ENCODE data around the gene SUPT20H. TPM values are rescaled to one million over a fixed set of nuclear protein-coding genes. Genes with fewer than 3 reads are reported as not detected.

Gene SUPT20H
- total and polyA plus RNA-seq, 2 experiments from 2014 or later = 68.7 to 98.2 TPM

DNA sequence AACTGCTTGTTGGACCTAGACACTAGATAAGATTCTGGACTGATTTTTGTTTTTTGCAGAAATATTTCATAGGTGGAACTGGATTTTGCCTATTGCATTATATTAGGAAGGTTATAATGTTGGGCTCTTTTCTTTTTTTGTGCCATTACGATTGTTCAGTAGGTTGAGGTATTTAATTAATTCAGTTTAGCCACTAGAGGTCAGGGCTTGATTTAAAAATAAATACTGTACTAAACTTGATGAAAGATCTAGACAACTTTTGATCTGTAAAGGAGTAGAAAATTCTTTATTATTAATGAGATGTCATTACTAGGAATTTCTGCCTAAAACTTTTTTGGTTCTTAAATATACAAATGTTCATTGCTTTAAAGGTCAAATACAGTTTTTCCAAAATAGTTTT lies 15.2 kb upstream of the SUPT20H start:
- no peak overlapping the region for H3K4me2 ChIP-seq
- H3K36me3 ChIP-seq (ENCODE audit: insufficient read depth) = no peaks in the 10 kb centered on the region
- Mint-ChIP-seq H3K36me3 (ENCODE audit: low read depth) (no peaks in the 10 kb centered on the region), H3K27ac (no peak overlapping the region), H3K9me3 (no peaks in the 10 kb centered on the region), H3K4me3 (no peak overlapping the region), H3K4me1 (peaks cover 3% of the 10 kb centered on the region; the same call in 2 of the 3 replicates), H3K27me3 (ENCODE audit: insufficient read depth, low read depth, poor library complexity) (peaks cover 2% of the 10 kb centered on the region)
- no peaks in the 10 kb centered on the region for H3F3A ChIP-seq (replicated peaks; ENCODE audit: low read depth)
- H3K27me3 ChIP-seq (ENCODE audit: insufficient read depth) = no peaks in the 10 kb centered on the region
- DNase-seq (ENCODE audit: low spot score) (peak; percentile 48), ATAC-seq (peak; percentile 31; the same call in 2 of the 3 replicates)
- no peaks in the 10 kb centered on the region for H4K20me1 ChIP-seq (replicated peaks; ENCODE audit: insufficient read depth)
- H3K27ac ChIP-seq (ENCODE audit: low read depth) = no peak overlapping the region
- no peaks in the 10 kb centered on the region for H3K9me2 ChIP-seq (ENCODE audit: insufficient read depth)
- TF ChIP-seq JUNB (IDR thresholded peaks at IDR 0.05; ENCODE audit: unreplicated experiment) = no peak
- TF ChIP-seq, protein P1, sequence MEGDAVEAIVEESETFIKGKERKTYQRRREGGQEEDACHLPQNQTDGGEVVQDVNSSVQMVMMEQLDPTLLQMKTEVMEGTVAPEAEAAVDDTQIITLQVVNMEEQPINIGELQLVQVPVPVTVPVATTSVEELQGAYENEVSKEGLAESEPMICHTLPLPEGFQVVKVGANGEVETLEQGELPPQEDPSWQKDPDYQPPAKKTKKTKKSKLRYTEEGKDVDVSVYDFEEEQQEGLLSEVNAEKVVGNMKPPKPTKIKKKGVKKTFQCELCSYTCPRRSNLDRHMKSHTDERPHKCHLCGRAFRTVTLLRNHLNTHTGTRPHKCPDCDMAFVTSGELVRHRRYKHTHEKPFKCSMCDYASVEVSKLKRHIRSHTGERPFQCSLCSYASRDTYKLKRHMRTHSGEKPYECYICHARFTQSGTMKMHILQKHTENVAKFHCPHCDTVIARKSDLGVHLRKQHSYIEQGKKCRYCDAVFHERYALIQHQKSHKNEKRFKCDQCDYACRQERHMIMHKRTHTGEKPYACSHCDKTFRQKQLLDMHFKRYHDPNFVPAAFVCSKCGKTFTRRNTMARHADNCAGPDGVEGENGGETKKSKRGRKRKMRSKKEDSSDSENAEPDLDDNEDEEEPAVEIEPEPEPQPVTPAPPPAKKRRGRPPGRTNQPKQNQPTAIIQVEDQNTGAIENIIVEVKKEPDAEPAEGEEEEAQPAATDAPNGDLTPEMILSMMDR (conservative IDR thresholded peaks at IDR 0.05; ENCODE audit: low read depth in 2 of 2) = peak in 1 of 2 experiments; percentile 62; a peak in 3 of 4 replicates
- H3K79me2 ChIP-seq (replicated peaks; ENCODE audit: insufficient read depth) = no peaks in the 10 kb centered on the region
- H2AFZ ChIP-seq = no peak overlapping the region
- no peak overlapping the region for H3K4me3 ChIP-seq
- no peaks in the 10 kb centered on the region for H3K4me1 ChIP-seq (ENCODE audit: insufficient read depth)

DNA sequence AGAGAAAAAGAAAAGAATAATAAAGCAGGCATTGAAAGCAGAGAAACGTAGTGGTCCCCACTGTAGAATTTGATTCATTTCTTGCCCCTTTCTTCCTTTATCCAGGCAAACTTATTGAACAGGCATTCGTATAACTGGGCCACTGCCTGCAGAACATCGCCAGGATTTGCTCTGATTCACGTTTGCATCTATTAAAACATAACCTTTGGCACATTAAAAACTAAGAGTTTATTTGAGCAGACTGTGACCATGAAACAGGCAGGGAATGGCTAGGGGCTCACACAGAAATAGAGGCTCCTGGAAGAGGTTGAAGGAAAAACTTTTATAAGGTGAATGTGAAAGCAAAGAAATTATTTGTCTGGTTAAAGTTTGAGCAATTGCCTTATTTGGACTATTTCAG lies 12.5 kb upstream of the SUPT20H start:
- ATAC-seq (no peak), DNase-seq (ENCODE audit: low spot score) (no peak)
- Mint-ChIP-seq H3K27me3 (ENCODE audit: insufficient read depth, low read depth, poor library complexity) (peaks cover 2% of the 10 kb centered on the region), H3K9me3 (no peaks in the 10 kb centered on the region; the same call in 2 of the 3 replicates), H3K36me3 (ENCODE audit: low read depth) (no peaks in the 10 kb centered on the region), H3K27ac (no peak overlapping the region), H3K4me3 (no peak overlapping the region), H3K4me1 (peaks cover 3% of the 10 kb centered on the region; the same call in 2 of the 3 replicates)
- no peaks in the 10 kb centered on the region for H3K9me2 ChIP-seq (ENCODE audit: insufficient read depth)
- H3K79me2 ChIP-seq (replicated peaks; ENCODE audit: insufficient read depth) = no peaks in the 10 kb centered on the region
- H4K20me1 ChIP-seq (replicated peaks; ENCODE audit: insufficient read depth) = no peaks in the 10 kb centered on the region
- H3K4me3 ChIP-seq = no peak overlapping the region
- H3K27ac ChIP-seq (ENCODE audit: low read depth) = no peak overlapping the region
- no peak for TF ChIP-seq EZH2phosphoT487 (IDR thresholded peaks at IDR 0.05; ENCODE audit: unreplicated experiment)
- no peaks in the 10 kb centered on the region for H3F3A ChIP-seq (replicated peaks; ENCODE audit: low read depth)
- H3K27me3 ChIP-seq (ENCODE audit: insufficient read depth) = no peaks in the 10 kb centered on the region
- no peaks in the 10 kb centered on the region for H3K4me1 ChIP-seq (ENCODE audit: insufficient read depth)
- H3K4me2 ChIP-seq = no peak overlapping the region
- H2AFZ ChIP-seq = no peak overlapping the region; the same call in 1 of the 2 replicates
- no peaks in the 10 kb centered on the region for H3K36me3 ChIP-seq (ENCODE audit: insufficient read depth)

DNA sequence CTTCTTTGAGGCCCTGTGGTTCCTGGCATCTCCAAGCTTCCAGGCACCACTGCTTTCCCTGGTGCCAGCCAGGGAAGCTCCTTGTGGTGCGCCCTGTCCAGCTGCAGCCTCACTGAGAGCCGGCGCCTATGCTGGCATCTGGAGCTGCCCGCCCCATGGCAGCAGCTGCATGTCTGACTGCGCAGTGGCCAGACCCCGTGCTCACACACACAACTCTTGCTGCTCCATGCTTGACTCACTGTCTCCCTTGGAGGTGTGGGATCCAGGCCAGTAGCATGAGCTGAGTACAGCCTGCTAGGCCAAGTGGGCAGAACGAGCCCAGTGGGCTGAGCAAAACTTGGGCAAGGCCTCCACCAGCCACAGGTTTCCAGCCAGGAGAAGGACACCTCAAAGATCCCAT lies 11.5 kb upstream of the SUPT20H start:
- no peaks in the 10 kb centered on the region for H3F3A ChIP-seq (replicated peaks; ENCODE audit: low read depth)
- Mint-ChIP-seq H3K36me3 (ENCODE audit: low read depth) (no peaks in the 10 kb centered on the region), H3K9me3 (no peaks in the 10 kb centered on the region; the same call in 2 of the 3 replicates), H3K4me1 (peaks cover 8% of the 10 kb centered on the region), H3K4me3 (no peak overlapping the region), H3K27ac (no peak overlapping the region), H3K27me3 (ENCODE audit: insufficient read depth, low read depth, poor library complexity) (peaks cover 2% of the 10 kb centered on the region)
- no peak overlapping the region for H3K4me2 ChIP-seq
- no peaks in the 10 kb centered on the region for H3K9me2 ChIP-seq (ENCODE audit: insufficient read depth)
- peaks cover 6% of the 10 kb centered on the region; the same call in 1 of the 2 replicates for H3K4me1 ChIP-seq (ENCODE audit: insufficient read depth)
- H3K27me3 ChIP-seq (ENCODE audit: insufficient read depth) = no peaks in the 10 kb centered on the region
- DNase-seq (ENCODE audit: low spot score) (no peak), ATAC-seq (no peak)
- H2AFZ ChIP-seq = no peak overlapping the region
- no peaks in the 10 kb centered on the region for H3K36me3 ChIP-seq (ENCODE audit: insufficient read depth)
- H4K20me1 ChIP-seq (replicated peaks; ENCODE audit: insufficient read depth) = no peaks in the 10 kb centered on the region
- H3K79me2 ChIP-seq (replicated peaks; ENCODE audit: insufficient read depth) = no peaks in the 10 kb centered on the region
- no peak overlapping the region for H3K27ac ChIP-seq (ENCODE audit: low read depth)
- no peak overlapping the region for H3K4me3 ChIP-seq
- TF ChIP-seq ZNF331 (CRISPR knock-in tag; IDR thresholded peaks at IDR 0.05; ENCODE audit: low read depth) (no peak), JUNB (IDR thresholded peaks at IDR 0.05; ENCODE audit: unreplicated experiment) (no peak), EZH2phosphoT487 (IDR thresholded peaks at IDR 0.05; ENCODE audit: unreplicated experiment) (no peak), POLR2AphosphoS5 (IDR thresholded peaks at IDR 0.05; ENCODE audit: low read depth) (no peak), NANOG (IDR thresholded peaks at IDR 0.05; ENCODE audit: borderline replicate concordance) (no peak), ZNF114 (CRISPR knock-in tag; IDR thresholded peaks at IDR 0.05) (no peak), EZH2 (IDR thresholded peaks at IDR 0.05; ENCODE audit: low read depth, unreplicated experiment) (no peak), STAT1 (IDR thresholded peaks at IDR 0.05; ENCODE audit: unreplicated experiment) (no peak)
- TF ChIP-seq, protein P2, sequence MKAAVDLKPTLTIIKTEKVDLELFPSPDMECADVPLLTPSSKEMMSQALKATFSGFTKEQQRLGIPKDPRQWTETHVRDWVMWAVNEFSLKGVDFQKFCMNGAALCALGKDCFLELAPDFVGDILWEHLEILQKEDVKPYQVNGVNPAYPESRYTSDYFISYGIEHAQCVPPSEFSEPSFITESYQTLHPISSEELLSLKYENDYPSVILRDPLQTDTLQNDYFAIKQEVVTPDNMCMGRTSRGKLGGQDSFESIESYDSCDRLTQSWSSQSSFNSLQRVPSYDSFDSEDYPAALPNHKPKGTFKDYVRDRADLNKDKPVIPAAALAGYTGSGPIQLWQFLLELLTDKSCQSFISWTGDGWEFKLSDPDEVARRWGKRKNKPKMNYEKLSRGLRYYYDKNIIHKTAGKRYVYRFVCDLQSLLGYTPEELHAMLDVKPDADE (IDR thresholded peaks at IDR 0.05) = no peak
- TF ChIP-seq, protein P1 (conservative IDR thresholded peaks at IDR 0.05; ENCODE audit: low read depth in 2 of 2) = no peak
- TF ChIP-seq, protein P3, sequence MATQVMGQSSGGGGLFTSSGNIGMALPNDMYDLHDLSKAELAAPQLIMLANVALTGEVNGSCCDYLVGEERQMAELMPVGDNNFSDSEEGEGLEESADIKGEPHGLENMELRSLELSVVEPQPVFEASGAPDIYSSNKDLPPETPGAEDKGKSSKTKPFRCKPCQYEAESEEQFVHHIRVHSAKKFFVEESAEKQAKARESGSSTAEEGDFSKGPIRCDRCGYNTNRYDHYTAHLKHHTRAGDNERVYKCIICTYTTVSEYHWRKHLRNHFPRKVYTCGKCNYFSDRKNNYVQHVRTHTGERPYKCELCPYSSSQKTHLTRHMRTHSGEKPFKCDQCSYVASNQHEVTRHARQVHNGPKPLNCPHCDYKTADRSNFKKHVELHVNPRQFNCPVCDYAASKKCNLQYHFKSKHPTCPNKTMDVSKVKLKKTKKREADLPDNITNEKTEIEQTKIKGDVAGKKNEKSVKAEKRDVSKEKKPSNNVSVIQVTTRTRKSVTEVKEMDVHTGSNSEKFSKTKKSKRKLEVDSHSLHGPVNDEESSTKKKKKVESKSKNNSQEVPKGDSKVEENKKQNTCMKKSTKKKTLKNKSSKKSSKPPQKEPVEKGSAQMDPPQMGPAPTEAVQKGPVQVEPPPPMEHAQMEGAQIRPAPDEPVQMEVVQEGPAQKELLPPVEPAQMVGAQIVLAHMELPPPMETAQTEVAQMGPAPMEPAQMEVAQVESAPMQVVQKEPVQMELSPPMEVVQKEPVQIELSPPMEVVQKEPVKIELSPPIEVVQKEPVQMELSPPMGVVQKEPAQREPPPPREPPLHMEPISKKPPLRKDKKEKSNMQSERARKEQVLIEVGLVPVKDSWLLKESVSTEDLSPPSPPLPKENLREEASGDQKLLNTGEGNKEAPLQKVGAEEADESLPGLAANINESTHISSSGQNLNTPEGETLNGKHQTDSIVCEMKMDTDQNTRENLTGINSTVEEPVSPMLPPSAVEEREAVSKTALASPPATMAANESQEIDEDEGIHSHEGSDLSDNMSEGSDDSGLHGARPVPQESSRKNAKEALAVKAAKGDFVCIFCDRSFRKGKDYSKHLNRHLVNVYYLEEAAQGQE (IDR thresholded peaks at IDR 0.05; ENCODE audit: unreplicated experiment) = no peak
